HG02943 (cell line): ENCODE measurements around the gene FAM131A.

ENCODE experiments used
- ATAC-seq: cut with Tn5 transposase; IDR thresholded peaks from one replicate; pipeline ENCODE4 v1.9.1; 2021; ENCODE audit warnings: mild to moderate bottlenecking, low read depth, moderate library complexity; ENCODE audit not compliant: unreplicated experiment

Gene FAM131A

GRCh38 chr3:184373422-184373821 lies 36.0 kb downstream of the FAM131A start:
- no peak for ATAC-seq

- no peak for ATAC-seq
These were observed 38.5 kb downstream of the FAM131A start for GRCh38 chr3:184375747-184376461.

- no peak for ATAC-seq
These were observed 40.0 kb downstream of the FAM131A start for GRCh38 chr3:184377374-184377773.

GRCh38 chr3:184377882-184378445 lies 40.6 kb downstream of the FAM131A start, which contains the start of gene THPO:
TSS of gene THPO (minus strand) at chr3:184378207. CDS start at chr3:184376259, 1,948 bp downstream.
- no peak for ATAC-seq

GRCh38 chr3:184378651-184379357 lies 41.4 kb downstream of the FAM131A start:
- no peak for ATAC-seq

GRCh38 chr3:184379358-184380184 lies 42.2 kb downstream of the FAM131A start, which contains the start of gene CHRD:
TSS of gene CHRD (plus strand) at chr3:184380054. CDS start at chr3:184380319, 265 bp downstream.
- no peak for ATAC-seq

- ATAC-seq = no peak
These were observed 42.8 kb downstream of the FAM131A start for GRCh38 chr3:184380185-184380626.

- ATAC-seq = no peak
These were observed 43.3 kb downstream of the FAM131A start for GRCh38 chr3:184380627-184381260.

- ATAC-seq = no peak
These were observed 44.1 kb downstream of the FAM131A start for GRCh38 chr3:184381261-184382224.

- no peak for ATAC-seq
These were observed 45.1 kb downstream of the FAM131A start for GRCh38 chr3:184382326-184383032.

GRCh38 chr3:184383033-184383740 lies 45.8 kb downstream of the FAM131A start:
- no peak for ATAC-seq

- ATAC-seq = no peak
These were observed 46.9 kb downstream of the FAM131A start for GRCh38 chr3:184384342-184384741.

- ATAC-seq = no peak
These were observed 47.5 kb downstream of the FAM131A start for GRCh38 chr3:184384856-184385422.

- no peak for ATAC-seq
These were observed 48.8 kb downstream of the FAM131A start for GRCh38 chr3:184386047-184386806.

- ATAC-seq = no peak
These were observed 49.8 kb downstream of the FAM131A start for GRCh38 chr3:184387174-184387714.

GRCh38 chr3:184388164-184388935 lies 51.0 kb downstream of the FAM131A start:
- no peak for ATAC-seq
